Daoy (cell line): ENCODE measurements around the gene KREMEN2. TPM values are rescaled to one million over a fixed set of nuclear protein-coding genes. Genes with fewer than 3 reads are reported as not detected.

Experiments used
- DNase-seq: peaks from one replicate; pipeline ENCODE4 v3.0.0-alpha.2; 2015; ENCODE audit warnings: low read depth
- total RNA-seq: library from RNA; depleted of rRNA; stranded (reverse); fragments of >200 nt; shearing (Covaris generic); gene quantifications from 2 replicates; pipeline ENCODE4 v1.2.3, GENCODE V29; 2014

The KREMEN2 gene
- total RNA-seq, 1 experiment from 2014 or later: 1.3 TPM

DNA sequence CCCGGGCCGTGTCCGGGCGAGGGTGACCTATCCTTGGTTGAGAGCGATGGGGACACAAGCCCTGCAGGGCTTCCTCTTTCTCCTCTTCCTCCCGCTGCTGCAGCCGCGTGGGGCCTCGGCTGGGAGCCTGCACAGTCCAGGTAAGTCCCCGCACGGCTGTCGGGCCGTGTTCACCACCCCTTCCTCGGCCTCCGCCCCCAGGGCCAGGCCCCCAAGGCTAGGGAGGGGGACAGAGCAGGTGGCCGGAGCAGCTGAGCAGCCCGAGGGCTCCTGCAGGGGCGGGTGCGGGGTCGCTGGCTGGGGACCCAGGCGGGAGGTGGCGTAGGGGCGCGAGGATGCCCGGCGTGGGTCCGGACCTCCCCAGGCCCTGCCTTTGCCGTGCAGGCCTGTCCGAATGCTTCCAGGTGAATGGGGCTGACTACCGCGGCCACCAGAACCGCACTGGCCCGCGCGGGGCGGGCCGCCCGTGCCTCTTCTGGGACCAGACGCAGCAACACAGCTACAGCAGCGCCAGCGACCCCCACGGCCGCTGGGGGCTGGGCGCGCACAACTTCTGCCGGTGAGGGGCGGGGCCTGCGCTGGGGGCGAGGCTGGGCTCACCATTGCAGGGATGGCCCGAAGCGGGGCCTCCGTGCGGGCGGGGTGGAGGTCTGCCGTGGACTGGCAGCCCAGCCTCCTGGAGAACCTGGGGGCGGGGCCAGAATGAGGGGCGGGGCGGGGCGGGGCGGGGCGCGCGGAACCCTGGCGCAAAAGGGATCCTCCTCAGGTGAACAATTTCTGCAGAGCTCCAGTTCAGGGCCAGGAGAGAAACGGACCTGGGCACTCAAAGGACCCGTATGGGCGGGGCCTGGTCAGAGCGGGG is 631 bp downstream of the KREMEN2 start:
- DNase-seq: peak; percentile 84

DNA sequence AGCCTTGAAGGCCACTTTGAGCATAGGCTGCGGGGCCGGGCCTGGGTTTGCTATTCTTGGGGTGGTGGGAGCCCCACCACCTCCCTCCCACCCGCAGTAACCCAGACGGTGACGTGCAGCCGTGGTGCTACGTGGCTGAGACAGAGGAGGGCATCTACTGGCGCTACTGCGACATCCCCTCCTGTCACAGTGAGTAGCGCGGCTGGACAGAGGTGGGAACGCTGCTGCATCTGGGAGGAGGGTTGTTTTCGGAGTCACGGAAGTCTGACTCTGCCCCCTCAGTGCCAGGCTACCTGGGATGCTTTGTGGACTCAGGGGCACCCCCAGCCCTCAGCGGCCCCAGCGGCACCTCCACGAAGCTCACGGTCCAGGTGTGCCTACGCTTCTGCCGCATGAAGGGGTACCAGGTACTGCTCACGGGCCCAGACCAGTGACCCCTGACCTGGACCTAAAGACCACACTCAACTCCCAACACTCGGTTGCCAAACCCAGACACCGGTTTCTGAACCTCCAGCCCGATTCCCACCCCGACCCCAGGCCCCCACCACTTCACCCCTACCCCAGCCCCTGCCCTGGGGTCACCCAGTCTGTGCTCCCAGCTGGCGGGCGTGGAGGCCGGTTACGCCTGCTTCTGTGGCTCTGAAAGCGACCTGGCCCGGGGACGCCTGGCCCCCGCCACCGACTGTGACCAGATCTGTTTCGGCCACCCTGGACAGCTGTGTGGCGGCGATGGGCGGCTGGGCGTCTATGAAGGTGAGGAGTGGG is 2.1 kb downstream of the KREMEN2 start:
- DNase-seq: no peak

- DNase-seq: no peak
These were observed 2.7 kb downstream of the KREMEN2 start for GRCh38 chr16:2966808-2967191.

DNA sequence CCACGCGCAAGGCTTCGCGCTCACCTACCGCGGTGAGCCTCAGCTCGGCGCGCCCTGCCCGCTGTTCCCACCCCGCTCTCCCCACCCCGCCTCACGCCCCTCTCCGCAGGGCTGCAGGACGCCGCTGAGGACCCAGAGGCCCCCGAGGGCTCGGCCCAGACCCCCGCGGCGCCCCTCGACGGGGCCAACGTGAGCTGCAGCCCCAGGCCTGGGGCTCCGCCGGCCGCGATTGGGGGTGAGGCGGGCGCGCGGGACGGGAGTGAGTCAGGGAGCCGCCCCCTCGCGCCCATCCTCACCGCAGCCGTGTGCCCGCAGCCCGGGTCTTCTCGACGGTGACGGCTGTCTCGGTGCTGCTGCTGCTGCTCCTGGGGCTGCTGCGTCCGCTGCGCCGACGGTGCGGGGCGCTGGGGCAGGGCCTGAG is 3.1 kb downstream of the KREMEN2 start:
- no peak for DNase-seq

DNA sequence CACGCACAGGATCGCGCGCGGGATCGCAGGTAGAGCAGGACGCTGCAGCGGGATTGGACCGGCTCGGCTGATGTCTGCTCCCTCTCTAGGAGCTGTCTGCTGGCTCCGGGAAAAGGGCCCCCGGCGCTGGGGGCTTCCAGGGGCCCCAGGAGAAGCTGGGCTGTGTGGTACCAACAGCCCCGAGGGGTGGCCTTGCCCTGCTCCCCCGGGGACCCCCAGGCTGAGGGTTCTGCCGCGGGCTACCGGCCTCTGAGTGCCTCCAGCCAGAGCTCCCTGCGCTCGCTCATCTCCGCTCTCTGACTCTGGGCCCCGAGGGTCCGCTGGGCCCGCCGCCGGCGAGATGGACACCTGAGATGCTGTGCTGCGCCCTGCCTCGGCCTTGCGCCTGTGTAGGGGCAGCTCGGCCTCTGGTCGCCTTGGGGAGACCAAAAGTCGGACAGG is 3.7 kb downstream of the KREMEN2 start:
- DNase-seq: no peak

DNA sequence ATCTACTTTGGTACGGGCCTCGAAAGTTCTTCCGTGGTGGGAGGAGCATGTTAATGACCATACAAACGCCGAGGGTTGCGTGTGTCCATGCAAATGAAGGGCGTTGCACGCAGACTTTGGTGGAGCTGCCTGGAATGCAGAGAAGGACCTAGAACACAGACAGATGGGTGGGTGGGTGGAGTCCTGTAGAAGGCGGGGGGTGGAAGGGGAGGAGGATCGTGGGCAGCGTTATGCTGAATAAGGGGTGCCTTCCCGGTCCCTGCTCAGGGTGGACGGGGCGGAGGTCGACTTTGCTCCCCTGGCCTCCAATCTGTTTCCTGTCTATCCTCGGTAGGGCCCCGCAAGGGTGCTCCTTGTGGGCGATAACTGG is 4.3 kb downstream of the KREMEN2 start:
- no peak for DNase-seq

GRCh38 chr16:2968738-2969544 is 4.9 kb downstream of the KREMEN2 start, which contains the start of gene PAQR4:
TSS of gene PAQR4 (plus strand) at chr16:2969348. CDS start at chr16:2969675, 327 bp downstream.
- DNase-seq: peak; percentile 94

GRCh38 chr16:2969545-2970521 is 5.8 kb downstream of the KREMEN2 start:
- DNase-seq: peak; percentile 82

- no peak for DNase-seq
These were observed 6.5 kb downstream of the KREMEN2 start for GRCh38 chr16:2970563-2970962.

DNA sequence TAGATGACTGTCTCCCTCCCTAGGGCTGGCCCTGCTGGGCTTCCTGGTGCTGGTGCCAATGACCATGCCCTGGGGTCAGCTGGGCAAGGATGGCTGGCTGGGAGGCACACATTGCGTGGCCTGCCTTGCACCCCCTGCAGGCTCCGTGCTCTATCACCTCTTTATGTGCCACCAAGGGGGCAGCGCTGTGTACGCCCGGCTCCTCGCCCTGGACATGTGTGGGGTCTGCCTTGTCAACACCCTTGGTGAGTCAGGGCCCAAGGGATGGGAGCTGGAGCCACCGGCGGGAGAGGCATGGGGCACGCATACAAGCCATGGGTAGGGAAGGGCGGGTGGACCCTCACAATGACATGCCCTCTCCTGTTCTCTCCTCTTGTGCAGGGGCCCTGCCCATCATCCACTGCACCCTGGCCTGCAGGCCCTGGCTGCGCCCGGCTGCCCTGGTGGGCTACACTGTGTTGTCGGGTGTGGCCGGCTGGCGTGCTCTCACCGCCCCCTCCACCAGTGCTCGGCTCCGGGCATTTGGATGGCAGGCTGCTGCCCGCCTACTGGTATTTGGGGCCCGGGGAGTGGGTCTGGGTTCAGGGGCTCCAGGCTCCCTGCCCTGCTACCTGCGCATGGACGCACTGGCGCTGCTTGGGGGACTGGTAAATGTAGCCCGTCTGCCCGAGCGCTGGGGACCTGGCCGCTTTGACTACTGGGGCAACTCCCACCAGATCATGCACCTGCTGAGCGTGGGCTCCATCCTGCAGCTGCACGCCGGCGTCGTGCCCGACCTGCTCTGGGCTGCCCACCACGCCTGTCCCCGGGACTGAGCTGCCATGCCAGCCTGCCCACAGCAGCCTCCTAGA is 7.3 kb downstream of the KREMEN2 start:
- no peak for DNase-seq

GRCh38 chr16:2971985-2972784 is 8.1 kb downstream of the KREMEN2 start:
- no peak for DNase-seq

GRCh38 chr16:2973093-2973492 is 9.0 kb downstream of the KREMEN2 start:
- no peak for DNase-seq

- DNase-seq: no peak
These were observed 9.7 kb downstream of the KREMEN2 start for GRCh38 chr16:2973605-2974318.

DNA sequence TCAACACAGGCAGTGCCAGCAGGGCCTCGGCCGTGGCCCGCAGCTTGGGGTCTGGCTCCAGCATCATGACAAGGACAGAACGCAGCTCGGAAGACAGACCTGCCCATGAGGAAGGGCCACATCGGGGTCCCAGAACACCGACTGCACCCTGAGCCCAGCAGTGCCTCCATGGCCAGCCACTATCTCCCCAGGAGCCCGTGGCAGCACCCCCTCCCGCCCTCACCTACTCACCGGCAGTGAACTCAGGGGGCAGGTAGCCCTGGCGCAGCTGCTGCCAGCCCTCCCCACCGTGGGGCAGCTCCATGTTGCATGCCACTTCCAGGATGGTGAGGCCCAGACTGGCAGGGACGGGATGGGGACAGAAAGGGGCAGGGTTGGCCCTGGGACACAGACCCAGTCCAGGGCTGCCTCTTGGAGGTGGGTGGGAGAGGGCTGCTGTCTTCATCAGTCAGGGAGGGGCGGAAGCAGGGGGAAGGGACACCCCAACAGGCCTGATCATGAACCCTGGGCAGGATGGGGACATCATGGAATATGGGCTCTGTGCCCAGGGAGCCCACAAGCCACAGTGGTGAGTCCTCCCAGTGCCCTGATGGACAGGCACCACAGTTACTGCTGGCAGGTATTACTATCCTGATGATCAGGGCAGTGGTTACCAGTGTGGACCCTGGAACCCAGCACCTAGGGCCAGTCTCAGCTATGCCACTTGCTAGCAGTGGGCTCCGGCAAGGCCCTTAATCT is 10.4 kb downstream of the KREMEN2 start:
- DNase-seq: no peak

DNA sequence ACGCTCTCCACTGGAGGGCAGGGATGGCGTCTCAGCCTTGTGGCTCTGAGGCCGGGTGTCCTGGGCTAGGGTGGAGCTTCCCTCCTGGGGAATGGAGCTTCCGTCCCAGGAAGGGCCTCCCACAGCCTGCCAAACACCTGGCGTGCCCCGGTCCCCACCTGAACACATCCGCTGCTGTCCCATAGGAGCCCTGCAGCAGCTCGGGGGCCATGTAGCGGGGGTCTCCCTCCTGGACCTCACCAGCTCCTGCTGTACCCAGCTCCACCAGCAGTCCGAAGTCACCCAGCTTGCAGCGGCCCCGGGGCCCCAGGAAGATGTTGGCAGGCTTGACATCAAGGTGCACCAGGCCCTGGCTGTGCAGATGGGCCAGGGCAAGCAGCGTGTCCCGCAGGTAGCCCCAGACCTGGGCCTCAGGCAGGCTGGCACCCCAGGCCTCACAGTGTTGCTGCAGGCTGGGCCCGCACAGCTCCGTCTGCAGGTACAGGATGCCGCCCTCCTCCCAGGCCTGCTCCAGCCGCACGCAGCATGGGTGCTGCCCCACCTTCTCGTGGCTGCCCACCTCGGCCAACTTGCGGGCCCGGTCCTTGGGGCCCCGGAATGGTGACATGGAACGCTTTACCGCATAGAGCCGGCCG is 11.2 kb downstream of the KREMEN2 start:
- DNase-seq: no peak

DNA sequence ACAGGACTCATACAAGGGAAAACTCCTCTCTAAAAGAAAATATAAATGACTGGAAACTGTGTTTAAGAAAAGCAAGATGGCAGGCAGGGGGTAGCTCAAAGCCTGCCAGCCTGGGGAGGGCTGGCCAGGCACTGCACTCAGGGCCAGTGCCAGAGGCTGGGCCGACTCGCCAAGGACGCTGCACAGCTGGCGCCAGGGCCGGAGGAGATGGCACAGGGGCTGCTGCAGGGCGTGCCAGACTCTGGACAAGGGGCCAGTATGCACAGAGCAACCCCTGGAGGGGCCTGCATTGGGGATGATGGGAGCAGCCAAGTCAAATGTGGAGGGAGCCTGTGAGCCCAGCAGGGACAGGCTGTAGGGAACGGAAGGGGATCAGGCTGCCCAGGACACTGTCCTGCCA is 12.1 kb downstream of the KREMEN2 start:
- no peak for DNase-seq

- DNase-seq: no peak
These were observed 12.6 kb downstream of the KREMEN2 start for GRCh38 chr16:2976673-2977072.
